HG03442 (cell line): ENCODE data around the gene JMJD6.
"Not testable (repeated sequence)": the region's sequence is repeated elsewhere in the genome, so short reads cannot be mapped to it uniquely, and the experiment has no call there.

Experiments used
- ATAC-seq: cut with Tn5 transposase; IDR thresholded peaks from one replicate; pipeline ENCODE4 v1.9.1; 2021; ENCODE audit warnings: mild to moderate bottlenecking, moderate library complexity; ENCODE audit not compliant: unreplicated experiment

The JMJD6 gene

DNA sequence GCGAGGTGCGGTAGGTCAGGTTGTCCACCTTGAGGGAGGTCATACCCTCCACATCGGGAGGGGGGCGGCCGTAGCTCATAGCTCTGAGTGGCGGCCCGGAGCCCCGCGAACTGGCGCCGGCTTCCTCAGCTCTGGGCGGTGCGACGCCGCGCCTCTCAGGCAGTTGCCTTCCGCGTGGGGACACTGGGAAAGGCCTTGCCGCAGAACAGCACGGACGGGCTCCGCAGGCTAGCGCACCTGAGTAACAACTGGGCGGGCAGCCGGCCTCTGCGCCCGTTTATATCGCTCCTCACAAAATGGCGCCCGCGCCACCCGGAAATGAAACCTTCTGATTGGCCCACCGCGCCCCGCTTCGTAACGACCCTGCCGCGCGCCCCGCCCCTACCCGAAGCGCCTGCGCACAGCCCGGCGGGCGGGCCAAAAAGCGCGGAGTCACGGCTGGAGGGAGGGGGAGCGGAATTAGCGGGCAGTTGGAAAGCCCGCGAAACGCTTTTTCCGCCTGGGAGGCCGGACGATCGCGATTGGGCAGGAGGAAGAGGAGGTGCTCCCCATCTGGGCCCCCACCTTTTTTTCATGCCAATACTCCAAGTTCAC is 10.8 kb upstream of the JMJD6 start, which contains the start of gene SRSF2:
Gene SRSF2 (minus strand): TSS at position 250 of the 594 bp plus-strand sequence. CDS start 171 bp downstream, at position 79.
- peak; percentile 63 for ATAC-seq

- ATAC-seq = peak; percentile 16
Observed at GRCh38 chr17:76736349-76737081, 10.1 kb upstream of the JMJD6 start.

- ATAC-seq = no peak
Observed at GRCh38 chr17:76735586-76736348, 9.4 kb upstream of the JMJD6 start.

DNA sequence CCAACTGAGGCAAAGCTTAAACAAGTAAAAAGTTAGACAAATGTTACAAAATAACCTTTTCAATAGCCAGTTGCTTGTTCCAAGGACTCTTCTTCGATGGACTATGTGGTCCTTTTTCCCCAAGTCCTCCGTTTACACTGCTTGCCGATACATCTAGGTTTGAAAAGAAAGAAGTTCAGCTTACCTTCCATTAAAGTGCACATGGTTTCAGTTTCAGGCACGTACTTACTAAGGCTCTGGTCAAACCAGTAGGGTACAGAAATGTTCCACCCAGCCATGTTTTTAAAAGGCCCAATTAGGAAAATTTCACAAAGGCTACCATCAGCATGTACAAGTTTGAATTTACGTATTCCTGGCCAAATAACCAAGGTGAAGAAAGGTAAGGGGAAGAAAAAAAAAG is 8.6 kb upstream of the JMJD6 start:
- ATAC-seq = no peak

DNA sequence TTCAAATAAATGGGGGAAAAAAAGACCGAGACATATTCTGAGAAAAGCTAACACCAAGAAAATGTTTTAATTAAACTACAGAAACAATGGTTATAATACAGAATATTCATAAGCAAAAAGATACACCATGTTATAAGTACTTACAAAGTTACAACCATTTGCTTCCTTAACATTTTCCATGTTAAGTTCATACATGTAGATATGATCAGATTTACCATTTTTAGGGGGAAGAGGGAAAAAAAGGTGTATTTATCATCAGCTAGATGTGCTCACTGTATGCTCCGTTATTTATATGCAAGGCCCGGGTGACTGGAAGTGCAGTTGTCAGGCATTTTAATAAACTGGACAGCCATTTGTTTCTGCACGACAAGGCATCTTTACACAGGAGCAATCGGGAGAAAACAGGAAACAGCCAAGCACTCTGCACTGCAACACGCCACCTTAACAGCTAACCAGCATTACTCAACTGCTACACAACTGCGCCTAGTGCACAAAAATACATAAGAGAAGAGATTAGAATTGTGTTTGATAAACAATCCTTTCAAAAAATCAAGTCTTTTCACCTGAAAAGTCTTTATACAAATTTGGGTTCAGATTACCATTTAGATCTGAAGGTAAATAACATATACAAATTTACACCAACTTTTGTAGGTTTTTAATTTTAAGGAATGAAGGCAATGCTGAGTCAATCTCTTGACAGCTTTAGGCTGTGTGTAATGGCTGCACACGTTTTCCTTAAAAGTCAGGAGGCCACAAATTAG is 7.9 kb upstream of the JMJD6 start:
- ATAC-seq = no peak

DNA sequence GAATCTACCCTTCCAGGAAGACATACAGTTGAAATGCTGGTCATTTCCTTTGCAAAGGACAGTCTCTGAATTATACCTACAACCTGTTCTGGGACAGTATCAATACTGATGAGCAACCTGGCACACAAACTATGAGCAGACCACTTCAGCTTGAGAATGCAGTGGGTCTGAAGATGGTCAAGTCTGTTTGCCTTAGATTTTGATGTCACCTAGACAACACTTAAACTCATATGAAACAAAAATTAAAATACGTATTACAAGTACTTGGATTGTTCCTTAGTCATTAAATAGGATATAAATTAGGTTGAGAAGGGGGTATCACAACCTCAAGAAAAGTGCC is 7.2 kb upstream of the JMJD6 start:
- ATAC-seq = no peak

- no peak for ATAC-seq
Observed at GRCh38 chr17:76732734-76733617, 6.6 kb upstream of the JMJD6 start.

- ATAC-seq = not testable (repeated sequence)
Observed at GRCh38 chr17:76731800-76732733, 5.7 kb upstream of the JMJD6 start.

GRCh38 chr17:76727745-76728456 is 1.5 kb upstream of the JMJD6 start:
- no peak for ATAC-seq

- ATAC-seq = peak; percentile 41
Observed at GRCh38 chr17:76726776-76727718, 641 bp upstream of the JMJD6 start, which contains the start of gene METTL23. Gene METTL23 (plus strand): TSS chr17:76726839. CDS start chr17:76729711, 2,872 bp downstream.

- ATAC-seq = peak; percentile 22
Observed at GRCh38 chr17:76725580-76726230, 701 bp downstream of the JMJD6 start.

- ATAC-seq = no peak
Observed at GRCh38 chr17:76723812-76724211, 2.6 kb downstream of the JMJD6 start.

GRCh38 chr17:76722977-76723376 is 3.4 kb downstream of the JMJD6 start:
- not testable (repeated sequence) for ATAC-seq

GRCh38 chr17:76722279-76722678 is 4.1 kb downstream of the JMJD6 start:
- no peak for ATAC-seq

GRCh38 chr17:76721463-76721862 is 4.9 kb downstream of the JMJD6 start:
- ATAC-seq = no peak

DNA sequence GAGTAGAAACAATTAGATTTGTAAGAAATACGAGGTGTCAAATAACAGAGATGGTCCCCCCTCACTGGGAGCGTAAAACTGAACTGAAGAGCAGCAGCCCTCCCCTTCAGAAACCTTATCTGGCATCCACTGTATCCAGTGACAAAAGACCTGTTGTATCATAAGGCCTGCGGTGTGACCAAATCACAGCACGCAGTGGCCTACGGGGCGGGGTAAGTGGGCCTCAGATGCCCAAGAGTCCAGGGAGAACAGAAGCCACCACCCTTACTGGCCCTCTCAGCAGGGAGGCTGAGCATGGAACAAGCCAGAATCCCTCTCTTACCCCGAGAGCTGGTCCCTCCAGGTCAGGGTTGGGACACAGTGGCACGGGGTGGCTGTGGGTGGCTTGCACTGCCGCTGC is 5.5 kb downstream of the JMJD6 start:
- no peak for ATAC-seq

- no peak for ATAC-seq
Observed at GRCh38 chr17:76720211-76720610, 6.2 kb downstream of the JMJD6 start.
